IMR-90 (cell line): ENCODE results near the gene RAB12.

Experiments used
- CEBPB ChIP-seq: IDR thresholded peaks from 2 replicates; pipeline ENCODE4 v1.6.1; 2012; ENCODE audit warnings: low read depth, low read length, improper control_type of control experiment
- CTCF ChIP-seq: conservative IDR thresholded peaks from 2 replicates; pipeline ENCODE4 v1.5.1; 2012; ENCODE audit warnings: mild to moderate bottlenecking, low read depth, low read length, improper control_type of control experiment
- ELK1 ChIP-seq: fragments of 150-350 bp; IDR thresholded peaks from 2 replicates; pipeline ENCODE4 v1.6.1; 2016; ENCODE audit warnings: low read depth, mild to moderate bottlenecking, low read length, moderate library complexity, borderline replicate concordance
- FOS ChIP-seq: fragments of 150-350 bp; IDR thresholded peaks from 2 replicates; pipeline ENCODE4 v1.6.1; 2016; ENCODE audit warnings: low read depth, low read length
- MAFK ChIP-seq: IDR thresholded peaks from 2 replicates; pipeline ENCODE4 v1.6.1; 2012; ENCODE audit warnings: low read depth, low read length, improper control_type of control experiment
- MAZ ChIP-seq: IDR thresholded peaks from 2 replicates; pipeline ENCODE4 v1.6.1; 2012; ENCODE audit warnings: low read depth, mild to moderate bottlenecking, low read length, improper control_type of control experiment, moderate library complexity, borderline replicate concordance
- NFE2L2 ChIP-seq: fragments of 150-350 bp; IDR thresholded peaks from 2 replicates; pipeline ENCODE4 v1.6.1; 2016; ENCODE audit warnings: low read depth, mild to moderate bottlenecking, low read length
- POLR2A ChIP-seq: IDR thresholded peaks from 2 replicates; pipeline ENCODE4 v1.6.1; 2012; ENCODE audit warnings: mild to moderate bottlenecking, low read depth, low read length
- RAD21 ChIP-seq: IDR thresholded peaks from 2 replicates; pipeline ENCODE4 v1.6.1; 2012; ENCODE audit warnings: low read length, improper control_type of control experiment
- RCOR1 ChIP-seq: IDR thresholded peaks from 2 replicates; pipeline ENCODE4 v1.6.1; 2012; ENCODE audit warnings: mild to moderate bottlenecking, low read length, improper control_type of control experiment; ENCODE audit not compliant: insufficient replicate concordance
- RFX5 ChIP-seq: IDR thresholded peaks from 2 replicates; pipeline ENCODE4 v1.8.0; 2012; ENCODE audit warnings: low read depth, mild to moderate bottlenecking, low read length, moderate library complexity
- SMC3 ChIP-seq: fragments of 150-350 bp; IDR thresholded peaks from 2 replicates; pipeline ENCODE4 v1.6.1; 2016; ENCODE audit warnings: low read depth, mild to moderate bottlenecking, antibody characterized with exemption, low read length, moderate library complexity

GRCh38 chr18:8668381-8668780 lies 59.1 kb downstream of the RAB12 start:
- TF ChIP-seq CTCF (no peak), POLR2A (no peak), FOS (no peak), MAFK (no peak), RAD21 (no peak), SMC3 (no peak), ELK1 (no peak), MAZ (no peak), NFE2L2 (no peak), CEBPB (no peak), RFX5 (no peak), RCOR1 (no peak)
